ENCODE measurements around the gene MGAT1.
"Not testable (repeated sequence)": the region's sequence is repeated elsewhere in the genome, so short reads cannot be mapped to it uniquely, and the experiment has no call there.

The MGAT1 gene

GRCh38 chr5:180785121-180785781 is 17.4 kb downstream of the MGAT1 start:
- peak; percentile 46 for DNase-seq (ENCODE audit: low read depth)

- DNase-seq (ENCODE audit: low read depth), result peak; percentile 35
Observed at GRCh38 chr5:180784497-180785097, 18.0 kb downstream of the MGAT1 start.

- DNase-seq (ENCODE audit: low read depth), result no peak
Observed at GRCh38 chr5:180783340-180784052, 19.1 kb downstream of the MGAT1 start.

- no peak for DNase-seq (ENCODE audit: low read depth)
Observed at GRCh38 chr5:180782748-180783147, 19.9 kb downstream of the MGAT1 start.

- not testable (repeated sequence) for DNase-seq (ENCODE audit: low read depth)
Observed at GRCh38 chr5:180781900-180782326, 20.7 kb downstream of the MGAT1 start.

GRCh38 chr5:180779985-180780610 is 22.5 kb downstream of the MGAT1 start:
- no peak for DNase-seq (ENCODE audit: low read depth)

GRCh38 chr5:180777475-180777874 is 25.1 kb downstream of the MGAT1 start:
- DNase-seq (ENCODE audit: low read depth), result no peak

- no peak for DNase-seq (ENCODE audit: low read depth)
Observed at GRCh38 chr5:180776376-180776775, 26.2 kb downstream of the MGAT1 start.

GRCh38 chr5:180775624-180776023 is 27.0 kb downstream of the MGAT1 start:
- no peak for DNase-seq (ENCODE audit: low read depth)

- no peak for DNase-seq (ENCODE audit: low read depth)
Observed at GRCh38 chr5:180771839-180772238, 30.8 kb downstream of the MGAT1 start.

- DNase-seq (ENCODE audit: low read depth), result no peak
Observed at GRCh38 chr5:180769821-180770220, 32.8 kb downstream of the MGAT1 start.

- no peak for DNase-seq (ENCODE audit: low read depth)
Observed at GRCh38 chr5:180755601-180756000, 47.0 kb downstream of the MGAT1 start.

GRCh38 chr5:180744253-180744652 is 58.4 kb downstream of the MGAT1 start:
- DNase-seq (ENCODE audit: low read depth), result no peak

- no peak for DNase-seq (ENCODE audit: low read depth)
Observed at GRCh38 chr5:180742727-180743126, 59.9 kb downstream of the MGAT1 start.

- DNase-seq (ENCODE audit: low read depth), result not testable (repeated sequence)
Observed at GRCh38 chr5:180740953-180741352, 61.7 kb downstream of the MGAT1 start.

GRCh38 chr5:180739958-180740357 is 62.6 kb downstream of the MGAT1 start, which contains the start of gene OR2Y1:
Gene OR2Y1 (minus strand): TSS chr5:180740058. CDS start chr5:180740058, 0 bp downstream.
- DNase-seq (ENCODE audit: low read depth), result no peak

- no peak for DNase-seq (ENCODE audit: low read depth)
Observed at GRCh38 chr5:180739271-180739670, 63.3 kb downstream of the MGAT1 start.

GRCh38 chr5:180736536-180736935 is 66.1 kb downstream of the MGAT1 start:
- DNase-seq (ENCODE audit: low read depth), result no peak

Data from HS-27A (cell line).